ENCODE data around the gene TAF11L12. TPM values are rescaled to one million over a fixed set of nuclear protein-coding genes. Genes with fewer than 3 reads are reported as not detected.
"Not testable (repeated sequence)": the region's sequence is repeated elsewhere in the genome, so short reads cannot be mapped to it uniquely, and the experiment has no call there.

Gene TAF11L12
- total RNA-seq (2014; rRNA removed) (not detected in 2 replicates), Bru-seq, nascent RNA (not detected), BruChase-seq, experiment 1, labeled RNA remaining after a 6-hour chase (not detected), BruChase-seq, experiment 2, labeled RNA remaining after a 2-hour chase (not detected)
- long read RNA-seq, result 0 reads

- BruUV-seq (replicated peaks); ATAC-seq; H2AFZ ChIP-seq (ENCODE audit: low read length); H3K27ac ChIP-seq (ENCODE audit: low read length); intact Hi-C loops (cut with micrococcal nuclease); H3K36me3 ChIP-seq (ENCODE audit: low read depth, low read length); H3K4me1 ChIP-seq (ENCODE audit: insufficient read depth, low read length); H3F3A ChIP-seq (ENCODE audit: low read length, unreplicated experiment); H3K9me3 ChIP-seq (ENCODE audit: low read length); H3K9ac ChIP-seq (ENCODE audit: low read length); H3K4me2 ChIP-seq (ENCODE audit: low read length); H3K27me3 ChIP-seq (ENCODE audit: low read length); H3K79me2 ChIP-seq (ENCODE audit: low read length); CTCF ChIA-PET; H4K20me1 ChIP-seq (ENCODE audit: low read length); H3K4me3 ChIP-seq (ENCODE audit: low read length); H3K9me2 ChIP-seq (replicated peaks; ENCODE audit: low read length); DNase-seq; POLR2A ChIA-PET (ENCODE audit: unreplicated experiment): not testable (repeated sequence)
Observed at GRCh38 chr5:17610092-17610491, at the start of gene TAF11L12. Gene TAF11L12 (plus strand): TSS chr5:17610392.

GRCh38 chr5:17585658-17586057 lies 24.5 kb upstream of the TAF11L12 start, which contains the start of gene TAF11L7:
Gene TAF11L7 (minus strand): TSS chr5:17585758.
- H3K79me2 ChIP-seq (ENCODE audit: low read length); H3K4me2 ChIP-seq (ENCODE audit: low read length); CTCF ChIA-PET; H4K20me1 ChIP-seq (ENCODE audit: low read length); POLR2A ChIA-PET (ENCODE audit: unreplicated experiment); H3K36me3 ChIP-seq (ENCODE audit: low read depth, low read length); H3K27me3 ChIP-seq (ENCODE audit: low read length); ATAC-seq; DNase-seq; H2AFZ ChIP-seq (ENCODE audit: low read length); H3K9me2 ChIP-seq (replicated peaks; ENCODE audit: low read length); H3K4me3 ChIP-seq (ENCODE audit: low read length); intact Hi-C loops (cut with micrococcal nuclease); H3K4me1 ChIP-seq (ENCODE audit: insufficient read depth, low read length); H3F3A ChIP-seq (ENCODE audit: low read length, unreplicated experiment); BruUV-seq (replicated peaks); H3K27ac ChIP-seq (ENCODE audit: low read length); H3K9ac ChIP-seq (ENCODE audit: low read length); H3K9me3 ChIP-seq (ENCODE audit: low read length): not testable (repeated sequence)

GRCh38 chr5:17590860-17591259 lies 19.3 kb upstream of the TAF11L12 start, which contains the start of gene TAF11L8:
Gene TAF11L8 (minus strand): TSS chr5:17590960.
- H3K79me2 ChIP-seq (ENCODE audit: low read length); CTCF ChIA-PET; H3K36me3 ChIP-seq (ENCODE audit: low read depth, low read length); H4K20me1 ChIP-seq (ENCODE audit: low read length); DNase-seq; BruUV-seq (replicated peaks); H3F3A ChIP-seq (ENCODE audit: low read length, unreplicated experiment); H3K4me1 ChIP-seq (ENCODE audit: insufficient read depth, low read length); intact Hi-C loops (cut with micrococcal nuclease); H3K27me3 ChIP-seq (ENCODE audit: low read length); H2AFZ ChIP-seq (ENCODE audit: low read length); H3K4me3 ChIP-seq (ENCODE audit: low read length); H3K9me2 ChIP-seq (replicated peaks; ENCODE audit: low read length); H3K9me3 ChIP-seq (ENCODE audit: low read length); H3K27ac ChIP-seq (ENCODE audit: low read length); H3K4me2 ChIP-seq (ENCODE audit: low read length); POLR2A ChIA-PET (ENCODE audit: unreplicated experiment); ATAC-seq; H3K9ac ChIP-seq (ENCODE audit: low read length): not testable (repeated sequence)

- H3K27me3 ChIP-seq (ENCODE audit: low read length); H3K9me2 ChIP-seq (replicated peaks; ENCODE audit: low read length); H3K4me2 ChIP-seq (ENCODE audit: low read length); BruUV-seq (replicated peaks); H4K20me1 ChIP-seq (ENCODE audit: low read length); H3F3A ChIP-seq (ENCODE audit: low read length, unreplicated experiment); H3K9ac ChIP-seq (ENCODE audit: low read length); H3K36me3 ChIP-seq (ENCODE audit: low read depth, low read length); H3K79me2 ChIP-seq (ENCODE audit: low read length); H2AFZ ChIP-seq (ENCODE audit: low read length); H3K27ac ChIP-seq (ENCODE audit: low read length); H3K4me1 ChIP-seq (ENCODE audit: insufficient read depth, low read length); DNase-seq; ATAC-seq; intact Hi-C loops (cut with micrococcal nuclease); POLR2A ChIA-PET (ENCODE audit: unreplicated experiment); H3K4me3 ChIP-seq (ENCODE audit: low read length); H3K9me3 ChIP-seq (ENCODE audit: low read length); CTCF ChIA-PET: not testable (repeated sequence)
Observed at GRCh38 chr5:17594255-17594654, 15.9 kb upstream of the TAF11L12 start, which contains the start of gene TAF11L9. Gene TAF11L9 (minus strand): TSS chr5:17594394.

GRCh38 chr5:17597728-17598127 lies 12.5 kb upstream of the TAF11L12 start, which contains the start of gene TAF11L10:
Gene TAF11L10 (minus strand): TSS chr5:17597828.
- H3K4me3 ChIP-seq (ENCODE audit: low read length); H3K9ac ChIP-seq (ENCODE audit: low read length); H3K9me2 ChIP-seq (replicated peaks; ENCODE audit: low read length); H3K27me3 ChIP-seq (ENCODE audit: low read length); H3K4me2 ChIP-seq (ENCODE audit: low read length); POLR2A ChIA-PET (ENCODE audit: unreplicated experiment); H4K20me1 ChIP-seq (ENCODE audit: low read length); H3K4me1 ChIP-seq (ENCODE audit: insufficient read depth, low read length); H3K36me3 ChIP-seq (ENCODE audit: low read depth, low read length); CTCF ChIA-PET; intact Hi-C loops (cut with micrococcal nuclease); H2AFZ ChIP-seq (ENCODE audit: low read length); BruUV-seq (replicated peaks); DNase-seq; H3K27ac ChIP-seq (ENCODE audit: low read length); H3K9me3 ChIP-seq (ENCODE audit: low read length); H3K79me2 ChIP-seq (ENCODE audit: low read length); ATAC-seq; H3F3A ChIP-seq (ENCODE audit: low read length, unreplicated experiment): not testable (repeated sequence)

- BruUV-seq (replicated peaks); intact Hi-C loops (cut with micrococcal nuclease); DNase-seq: not testable (repeated sequence)
Observed at GRCh38 chr5:17603880-17604279, 6.3 kb upstream of the TAF11L12 start, which contains the start of gene TAF11L11. Gene TAF11L11 (plus strand): TSS chr5:17604183.

More at GRCh38 chr5:17603880-17604279, 6.3 kb upstream of the TAF11L12 start, which contains the start of gene TAF11L11:
- H3K27me3 ChIP-seq (ENCODE audit: low read length); H3K9me3 ChIP-seq (ENCODE audit: low read length); H3K4me1 ChIP-seq (ENCODE audit: insufficient read depth, low read length); H3K4me2 ChIP-seq (ENCODE audit: low read length); H3K9me2 ChIP-seq (replicated peaks; ENCODE audit: low read length); H3K9ac ChIP-seq (ENCODE audit: low read length); H3K4me3 ChIP-seq (ENCODE audit: low read length); H3K79me2 ChIP-seq (ENCODE audit: low read length); H4K20me1 ChIP-seq (ENCODE audit: low read length); H2AFZ ChIP-seq (ENCODE audit: low read length); CTCF ChIA-PET; POLR2A ChIA-PET (ENCODE audit: unreplicated experiment); H3F3A ChIP-seq (ENCODE audit: low read length, unreplicated experiment); H3K27ac ChIP-seq (ENCODE audit: low read length); H3K36me3 ChIP-seq (ENCODE audit: low read depth, low read length); ATAC-seq: not testable (repeated sequence)
